Inferior parietal cortex (tissue), 1 donor: ENCODE data around the gene SUSD3.
"Not testable (repeated sequence)": the region's sequence is repeated elsewhere in the genome, so short reads cannot be mapped to it uniquely, and the experiment has no call there.

ENCODE experiments used
- DNase-seq: peaks from one replicate; pipeline ENCODE4 v3.0.0-alpha.2; 2016; ENCODE audit errors: extremely low spot score

SUSD3 gene

GRCh38 chr9:93111001-93111370 is 52.5 kb downstream of the SUSD3 start:
- no peak for DNase-seq

GRCh38 chr9:93111371-93112115 is 53.0 kb downstream of the SUSD3 start:
- DNase-seq, result no peak

DNA sequence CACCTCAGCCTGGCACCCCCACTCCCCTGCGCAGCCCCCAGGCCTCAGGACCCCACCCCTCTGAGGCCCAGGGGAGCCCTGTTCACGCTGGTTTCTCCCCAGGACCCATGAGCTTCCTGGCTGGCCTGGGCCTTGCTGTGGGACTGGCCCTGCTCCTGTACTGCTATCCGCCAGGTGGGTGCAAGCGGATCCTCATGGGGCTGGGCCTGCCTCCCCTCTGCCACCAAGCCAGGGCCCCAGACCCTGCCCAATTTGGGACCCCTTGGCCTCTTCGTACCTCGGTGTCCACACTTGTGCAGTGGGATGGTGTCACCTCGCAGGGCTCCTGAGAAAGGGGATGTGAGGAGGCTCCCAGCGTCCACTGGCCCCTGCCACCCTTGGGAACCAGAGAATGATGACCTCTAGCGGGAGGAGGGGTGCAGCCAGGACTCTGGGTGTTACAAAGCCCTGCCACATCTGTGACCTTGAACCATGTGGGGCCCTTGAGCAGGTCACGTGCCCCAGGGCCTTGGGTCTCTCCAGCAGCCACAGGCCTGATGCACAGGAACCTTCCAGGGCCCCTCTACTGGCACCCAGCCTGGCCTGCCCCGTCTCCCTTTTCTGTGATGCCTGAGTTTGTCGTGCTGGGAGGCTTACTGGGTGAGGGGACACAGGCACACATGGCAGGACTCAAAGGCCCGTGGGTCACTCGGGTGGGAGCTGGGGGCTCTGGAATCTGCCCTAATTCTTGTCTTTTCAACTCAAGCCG is 53.8 kb downstream of the SUSD3 start:
- no peak for DNase-seq

- DNase-seq, result no peak
Observed at GRCh38 chr9:93112864-93113389, 54.4 kb downstream of the SUSD3 start.

DNA sequence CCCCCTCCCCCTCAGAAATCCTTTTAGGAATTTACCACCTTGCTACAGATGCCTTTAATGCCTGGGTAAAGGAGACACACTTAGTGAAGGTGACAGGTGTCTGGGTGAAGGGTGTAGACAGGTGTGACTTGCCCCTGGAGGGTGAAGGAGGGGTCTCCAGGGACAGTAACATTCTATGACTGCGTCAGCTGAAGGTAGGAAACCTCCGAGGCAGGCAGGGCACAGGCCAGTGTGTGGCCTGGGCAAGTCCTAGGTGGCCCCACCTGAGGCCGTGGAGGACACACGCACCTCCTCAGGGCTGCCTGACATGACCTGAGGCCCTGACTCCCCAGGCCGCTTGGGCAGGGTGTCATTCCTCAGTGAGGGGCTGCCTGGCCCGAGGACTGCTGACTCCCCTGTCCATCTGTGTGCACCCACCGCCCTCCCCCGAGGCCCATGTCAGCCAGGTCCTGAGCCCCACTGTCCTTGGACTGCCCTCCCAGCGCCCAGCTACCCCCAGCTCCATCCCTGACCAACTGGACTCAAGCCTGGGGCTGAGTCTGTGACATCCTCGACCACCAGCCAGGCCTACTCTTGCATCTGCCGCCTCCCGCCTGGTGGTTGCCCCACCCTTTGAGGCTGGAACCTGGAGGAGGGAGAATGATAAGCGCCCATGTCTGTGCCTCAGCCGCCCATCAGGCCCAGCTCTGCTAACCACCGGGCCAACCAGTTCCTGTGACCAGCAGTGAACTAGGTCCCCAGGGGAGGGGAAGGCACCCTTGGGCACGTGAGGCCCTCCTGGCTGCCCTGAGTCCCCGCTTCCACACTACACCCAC is 55.9 kb downstream of the SUSD3 start:
- no peak for DNase-seq

- DNase-seq, result no peak
Observed at GRCh38 chr9:93114984-93115335, 56.5 kb downstream of the SUSD3 start.

GRCh38 chr9:93115486-93116071 is 57.1 kb downstream of the SUSD3 start:
- no peak for DNase-seq

DNA sequence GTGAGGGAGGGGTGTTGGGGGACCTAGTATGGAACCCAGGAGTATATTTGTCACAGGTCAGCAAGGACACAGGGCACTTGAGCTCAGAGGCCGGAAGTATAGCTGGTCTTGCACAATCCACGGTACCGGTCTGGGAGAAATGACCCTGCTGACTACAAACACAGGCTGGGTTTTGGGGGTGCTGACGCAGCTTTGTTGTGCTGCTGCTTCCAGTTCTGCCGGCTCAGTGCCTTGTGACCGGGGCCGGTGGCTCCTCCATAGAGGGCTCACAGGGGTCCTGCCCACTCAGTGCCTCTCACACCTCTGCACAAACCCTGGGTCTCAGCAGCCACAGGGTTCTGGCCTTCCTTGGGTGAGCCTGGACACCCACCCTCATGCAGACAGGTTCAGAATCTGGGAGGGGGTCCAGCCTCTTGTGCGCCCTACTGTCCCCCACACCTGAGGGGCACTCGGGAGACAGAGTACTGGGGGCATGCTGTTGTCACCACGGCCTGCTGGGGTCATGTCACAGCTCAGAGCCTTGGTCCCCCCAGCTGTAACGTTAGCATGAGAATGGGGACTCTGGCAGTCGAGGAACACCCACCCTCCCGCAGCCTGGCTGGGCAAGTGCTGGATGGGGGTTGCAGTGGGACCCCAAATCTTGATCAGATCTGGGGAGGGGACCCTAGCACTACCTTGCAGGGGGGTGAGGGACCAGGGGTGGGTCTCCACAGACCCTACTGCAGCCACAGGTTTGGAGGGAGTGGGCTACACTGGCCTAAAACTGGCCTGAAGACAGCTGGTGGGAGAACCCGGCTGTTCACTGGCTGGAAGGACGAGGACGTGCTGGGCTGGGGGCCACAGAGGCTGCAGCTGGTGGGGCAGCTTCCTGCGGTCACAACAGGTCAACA is 57.8 kb downstream of the SUSD3 start:
- DNase-seq, result no peak

GRCh38 chr9:93117521-93117920 is 59.0 kb downstream of the SUSD3 start:
- DNase-seq, result not testable (repeated sequence)

DNA sequence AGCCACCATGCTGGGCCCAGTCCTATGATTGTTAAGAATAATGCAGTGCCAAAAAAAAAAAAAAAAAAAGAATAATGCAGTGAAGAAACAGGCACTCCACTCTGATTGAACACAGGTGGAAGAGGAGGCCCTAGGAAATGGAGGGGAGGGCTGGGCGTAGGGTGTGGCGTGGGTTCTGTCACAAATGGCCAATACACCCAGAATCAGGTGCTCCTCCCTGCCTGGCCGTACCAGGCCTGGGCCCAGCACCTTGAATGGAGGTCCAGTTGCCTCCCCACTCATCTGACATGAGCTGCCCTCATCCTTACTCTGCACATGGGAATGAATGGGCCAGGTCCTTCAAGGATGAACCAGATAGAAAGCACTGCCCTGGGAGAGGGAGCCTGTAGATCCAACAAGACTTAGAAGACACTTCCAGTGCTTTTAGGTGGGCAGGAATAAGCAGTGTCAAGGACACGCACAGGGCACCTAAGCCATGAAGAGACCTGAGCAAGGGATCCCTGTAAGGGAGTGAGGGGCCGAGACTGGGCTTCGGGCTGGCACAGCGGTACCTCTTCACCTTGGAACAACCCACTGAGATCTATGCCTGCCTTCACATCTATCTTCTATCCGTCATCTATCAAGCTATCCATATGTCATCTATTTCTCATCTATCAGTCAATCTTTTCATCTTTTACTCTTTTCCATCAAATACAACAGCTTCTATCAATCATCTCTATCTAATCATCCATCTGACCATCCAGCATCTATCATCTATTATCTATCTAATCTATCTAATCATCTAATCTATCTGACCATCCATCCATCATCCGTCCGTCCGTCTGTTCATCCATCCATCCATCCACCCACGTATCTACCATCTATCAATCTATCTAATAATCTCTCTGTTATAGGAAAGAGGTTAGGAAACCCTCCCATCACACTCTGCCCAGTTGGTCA is 59.7 kb downstream of the SUSD3 start:
- no peak for DNase-seq

DNA sequence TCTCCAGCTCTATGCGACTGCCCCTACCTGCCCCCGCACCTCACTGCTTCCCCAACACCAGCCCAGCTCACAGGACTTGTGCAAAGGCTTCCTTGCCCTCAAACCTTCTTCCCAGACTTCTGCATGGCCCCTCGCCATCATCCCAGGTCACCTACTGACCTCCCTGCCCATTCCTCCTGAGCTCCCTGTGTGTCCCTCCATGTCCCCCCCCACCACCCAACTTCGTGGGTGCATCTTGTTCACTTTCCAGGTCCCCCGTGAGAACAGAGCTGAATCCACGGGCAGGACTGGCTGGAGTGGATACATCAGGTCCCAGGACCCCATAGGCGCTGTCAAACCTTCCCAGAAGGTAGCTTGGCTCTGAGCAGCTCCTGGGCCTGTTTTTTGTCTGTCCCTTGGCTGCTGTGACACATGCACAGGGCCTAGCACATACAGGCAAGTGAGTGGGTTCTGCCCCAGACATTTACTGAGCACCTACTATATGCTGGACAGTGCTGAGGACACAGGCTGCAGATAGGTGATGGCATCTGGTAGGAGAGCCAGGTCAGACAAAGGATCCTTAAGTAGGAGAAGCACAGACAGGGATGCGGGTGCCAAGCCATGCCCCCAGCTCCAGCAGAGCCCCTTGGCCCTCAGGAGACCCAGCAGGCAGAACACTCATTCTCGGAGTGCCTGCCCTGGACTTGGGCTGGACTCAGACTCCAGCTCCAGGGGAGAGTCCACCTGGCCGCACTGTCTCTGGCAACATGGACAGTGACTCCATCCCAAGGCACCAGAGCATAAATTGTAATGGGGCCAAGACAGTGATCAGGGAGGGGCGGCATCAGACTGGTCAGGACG is 60.6 kb downstream of the SUSD3 start:
- DNase-seq, result no peak

DNA sequence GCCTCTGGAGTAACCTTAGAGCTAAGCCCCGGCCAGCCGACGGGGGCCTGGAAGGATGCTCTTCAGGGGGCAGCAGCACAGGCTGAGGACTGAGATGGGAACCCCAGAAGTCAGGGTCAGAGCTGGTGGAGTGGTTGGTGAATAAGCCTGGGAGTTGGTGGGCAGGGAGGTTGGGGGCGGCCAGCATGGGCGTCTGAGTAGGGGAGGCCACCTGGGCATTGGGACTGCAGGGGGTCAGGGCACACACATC is 61.1 kb downstream of the SUSD3 start:
- DNase-seq, result no peak

GRCh38 chr9:93119953-93120845 is 61.7 kb downstream of the SUSD3 start:
- peak; percentile 49 for DNase-seq

DNA sequence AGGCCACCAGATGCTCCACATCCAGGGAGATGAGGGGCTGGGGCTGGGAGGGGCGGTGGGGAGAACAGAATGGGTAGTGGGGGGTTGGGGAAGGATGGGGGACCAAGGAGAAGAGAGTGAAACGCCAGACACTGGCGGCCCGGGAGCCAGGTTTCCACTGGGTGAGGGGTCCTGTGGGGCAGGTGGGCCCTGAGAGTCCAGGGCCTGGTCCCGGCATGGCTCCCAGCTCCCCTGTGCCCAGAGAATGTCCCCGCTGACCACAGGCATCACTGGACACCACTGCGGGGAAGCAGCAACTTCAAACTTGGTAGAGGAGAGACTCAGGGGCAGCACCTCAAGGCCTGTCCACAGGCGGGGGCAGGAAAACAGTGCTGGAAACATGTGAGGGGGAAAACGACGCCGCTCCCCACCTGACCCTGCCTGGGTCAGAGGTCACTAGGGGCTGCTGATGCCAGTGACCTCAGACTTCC is 62.4 kb downstream of the SUSD3 start:
- no peak for DNase-seq

DNA sequence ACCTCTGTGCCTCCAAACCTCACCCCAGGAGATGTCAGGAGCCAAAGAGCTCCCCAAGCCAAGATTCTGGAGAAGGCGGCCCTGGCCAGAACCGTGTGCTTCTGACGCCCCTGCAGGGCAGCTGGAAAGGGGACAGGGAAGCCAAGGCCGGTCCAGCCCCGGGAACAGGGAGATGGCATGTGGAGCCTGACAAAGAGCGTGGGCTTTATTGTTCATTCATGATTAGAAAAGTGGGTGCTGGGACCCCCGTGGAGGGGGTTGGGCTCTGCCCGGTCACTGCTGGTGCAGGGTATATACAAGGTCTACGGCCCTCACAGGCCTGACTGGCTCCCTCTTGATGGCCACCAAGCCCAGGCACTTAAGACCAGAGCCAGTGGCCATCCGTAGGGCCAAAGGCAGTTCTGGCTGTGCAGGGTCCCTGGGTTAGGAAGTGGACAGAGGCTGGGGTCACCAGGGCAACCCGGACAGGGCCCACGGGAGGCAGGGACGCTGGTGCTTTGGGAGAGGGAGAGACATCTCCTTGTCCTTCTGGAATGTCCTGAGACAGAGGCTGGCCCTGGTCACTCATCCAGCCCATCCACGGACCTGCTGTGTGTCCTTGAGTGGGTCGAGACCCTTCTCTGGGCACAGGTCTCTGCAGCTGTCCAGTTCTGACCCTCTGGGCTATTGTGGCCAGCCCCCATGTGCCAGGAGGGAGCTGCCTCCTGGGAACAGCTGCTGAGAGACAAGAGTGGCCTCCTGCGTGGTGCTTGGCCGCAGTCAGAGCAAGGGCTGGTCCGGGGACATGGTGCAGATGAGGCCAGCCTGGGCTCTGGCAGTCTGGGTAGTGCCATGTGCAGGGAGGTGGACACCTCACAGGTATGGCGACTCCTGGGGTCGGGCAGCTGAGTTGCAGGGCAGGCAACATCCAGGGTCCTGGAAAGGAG is 63.1 kb downstream of the SUSD3 start:
- no peak for DNase-seq

DNA sequence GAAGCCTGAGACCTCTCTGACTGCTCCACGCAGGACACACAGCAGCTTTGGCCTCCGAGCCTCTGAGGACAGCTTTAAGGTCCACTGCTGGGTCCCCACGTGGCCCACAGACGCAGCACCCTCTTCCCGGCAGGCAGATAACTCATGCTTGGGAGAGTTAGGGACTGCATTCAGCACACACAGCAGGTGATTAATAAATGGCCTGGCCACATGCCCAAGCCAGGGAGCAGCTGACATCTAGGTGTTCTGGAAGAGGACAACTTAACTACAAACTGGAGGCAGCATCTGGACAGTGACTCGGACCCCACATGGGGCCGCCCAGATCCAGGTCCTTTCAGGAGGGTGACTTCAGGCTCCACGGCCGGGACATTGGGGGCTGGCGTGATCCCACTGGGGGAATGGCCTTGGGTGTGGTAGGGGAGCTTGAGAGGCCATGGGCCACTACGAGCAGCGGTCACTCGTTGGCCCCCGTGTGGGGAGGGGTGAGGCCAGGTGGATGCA is 64.3 kb downstream of the SUSD3 start:
- DNase-seq, result no peak
